Right lobe of liver (tissue), 4 donors: ENCODE data around the gene LDB3.

Experiments used
- POLR2A ChIP-seq: fragments of 450-650 bp; IDR thresholded peaks from one replicate; pipeline ENCODE4 v1.6.1; 2017; ENCODE audit warnings: antibody characterized with exemption, mild to moderate bottlenecking
- TF ChIP-seq, protein P1 (sequence below), 4 donors: fragments of 200-600 bp in 3 of 4; fragments of 450-650 bp in 1 of 4; IDR thresholded peaks; one replicate each; pipeline versions ENCODE4 v1.5.1 to v1.8.0; 2016 to 2022; ENCODE audit warnings: antibody characterized with exemption in 4 of 4, mild to moderate bottlenecking in 2 of 4
- donor health status: DM: no; HTN: no; CAD: no.
- donor health status: DM: no; HTN: no; CAD: no.
- donor health status: DM: no; HTN: yes; CAD: no.

DNA sequence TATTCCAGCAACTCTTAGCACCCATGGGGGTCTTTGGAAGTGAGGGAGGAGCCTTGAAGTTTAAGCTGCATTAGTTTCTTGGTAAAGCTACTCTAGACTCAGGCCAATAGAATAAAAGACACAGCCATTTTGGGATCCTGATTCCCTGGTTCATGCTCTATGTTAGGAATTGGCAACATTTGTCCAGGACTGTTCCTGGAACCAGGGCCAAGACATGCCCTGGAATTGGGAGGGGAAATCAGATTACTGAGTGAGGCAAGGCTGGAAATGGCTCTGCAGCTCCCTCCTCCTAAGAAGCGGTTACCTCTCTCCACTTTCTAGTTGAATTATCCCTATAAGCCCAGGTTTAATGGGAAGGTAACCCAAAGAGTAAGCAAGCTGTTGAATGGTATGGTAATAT, 73.9 kb downstream of the LDB3 start:
- TF ChIP-seq POLR2A = no peak
- TF ChIP-seq, protein P1, sequence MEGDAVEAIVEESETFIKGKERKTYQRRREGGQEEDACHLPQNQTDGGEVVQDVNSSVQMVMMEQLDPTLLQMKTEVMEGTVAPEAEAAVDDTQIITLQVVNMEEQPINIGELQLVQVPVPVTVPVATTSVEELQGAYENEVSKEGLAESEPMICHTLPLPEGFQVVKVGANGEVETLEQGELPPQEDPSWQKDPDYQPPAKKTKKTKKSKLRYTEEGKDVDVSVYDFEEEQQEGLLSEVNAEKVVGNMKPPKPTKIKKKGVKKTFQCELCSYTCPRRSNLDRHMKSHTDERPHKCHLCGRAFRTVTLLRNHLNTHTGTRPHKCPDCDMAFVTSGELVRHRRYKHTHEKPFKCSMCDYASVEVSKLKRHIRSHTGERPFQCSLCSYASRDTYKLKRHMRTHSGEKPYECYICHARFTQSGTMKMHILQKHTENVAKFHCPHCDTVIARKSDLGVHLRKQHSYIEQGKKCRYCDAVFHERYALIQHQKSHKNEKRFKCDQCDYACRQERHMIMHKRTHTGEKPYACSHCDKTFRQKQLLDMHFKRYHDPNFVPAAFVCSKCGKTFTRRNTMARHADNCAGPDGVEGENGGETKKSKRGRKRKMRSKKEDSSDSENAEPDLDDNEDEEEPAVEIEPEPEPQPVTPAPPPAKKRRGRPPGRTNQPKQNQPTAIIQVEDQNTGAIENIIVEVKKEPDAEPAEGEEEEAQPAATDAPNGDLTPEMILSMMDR (IDR thresholded peaks at IDR 0.05) = no peak
